GM19099 (cell line): ENCODE data around the gene CNPY4.

ENCODE experiments used
- POLR2A ChIP-seq: IDR thresholded peaks from 3 replicates; pipeline ENCODE4 v1.6.1; 2011; ENCODE audit warnings: low read depth; ENCODE audit not compliant: insufficient read length; ENCODE audit errors: extremely low read depth

CNPY4 gene

DNA sequence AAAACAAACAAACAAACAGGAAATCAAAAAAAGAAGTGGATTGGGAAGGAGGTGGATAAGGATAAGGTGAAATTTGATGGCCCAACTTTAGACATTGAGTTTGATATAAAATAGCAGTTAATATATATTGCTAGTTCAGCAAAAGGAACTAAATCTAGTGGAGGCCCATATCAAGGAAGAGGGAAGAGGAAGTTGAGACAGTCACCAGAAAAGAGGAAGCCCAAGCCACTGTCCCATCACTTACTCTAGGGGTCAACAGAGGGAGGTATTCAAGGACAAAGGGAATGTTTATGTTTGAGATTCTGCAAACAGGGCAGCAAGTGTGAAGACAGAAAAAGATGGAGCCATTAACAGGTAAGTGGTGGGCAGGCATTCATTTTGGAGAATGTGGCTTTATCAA, 33.0 kb downstream of the CNPY4 start:
- no peak for TF ChIP-seq POLR2A

DNA sequence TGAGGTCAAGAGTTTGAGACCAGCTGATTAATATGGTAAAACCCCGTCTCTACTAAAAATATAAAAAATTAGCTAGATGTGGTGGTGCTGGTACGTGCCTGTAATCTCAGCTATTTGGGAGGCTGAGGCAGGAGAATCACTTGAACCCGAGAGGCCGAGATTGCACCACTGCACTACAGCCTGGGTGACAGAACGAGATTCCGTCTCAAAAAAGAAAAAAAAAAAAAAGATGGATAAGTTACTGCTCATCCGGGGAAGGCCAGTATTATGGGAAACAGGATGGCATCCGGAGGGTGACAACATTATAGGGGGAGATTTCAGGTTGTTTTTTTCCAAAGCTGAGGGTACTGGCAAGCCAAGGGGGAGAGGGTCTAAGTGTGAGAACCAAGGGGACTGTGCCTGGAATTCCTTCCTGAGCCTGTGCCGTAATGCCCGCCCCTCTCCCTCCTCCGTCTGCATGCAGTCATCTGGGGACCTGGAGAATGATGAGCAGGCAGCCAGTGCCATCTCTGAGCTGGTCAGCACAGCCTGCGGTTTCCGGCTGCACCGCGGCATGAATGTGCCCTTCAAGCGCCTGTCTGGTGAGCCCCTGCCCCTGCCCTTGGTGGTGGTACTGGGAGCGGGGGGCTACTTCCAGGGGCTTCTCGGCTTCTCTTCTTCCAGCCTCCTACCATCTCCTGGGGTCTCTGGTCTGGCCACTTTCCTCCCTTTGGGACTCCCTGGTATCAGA, 33.7 kb downstream of the CNPY4 start:
- TF ChIP-seq POLR2A, result no peak

DNA sequence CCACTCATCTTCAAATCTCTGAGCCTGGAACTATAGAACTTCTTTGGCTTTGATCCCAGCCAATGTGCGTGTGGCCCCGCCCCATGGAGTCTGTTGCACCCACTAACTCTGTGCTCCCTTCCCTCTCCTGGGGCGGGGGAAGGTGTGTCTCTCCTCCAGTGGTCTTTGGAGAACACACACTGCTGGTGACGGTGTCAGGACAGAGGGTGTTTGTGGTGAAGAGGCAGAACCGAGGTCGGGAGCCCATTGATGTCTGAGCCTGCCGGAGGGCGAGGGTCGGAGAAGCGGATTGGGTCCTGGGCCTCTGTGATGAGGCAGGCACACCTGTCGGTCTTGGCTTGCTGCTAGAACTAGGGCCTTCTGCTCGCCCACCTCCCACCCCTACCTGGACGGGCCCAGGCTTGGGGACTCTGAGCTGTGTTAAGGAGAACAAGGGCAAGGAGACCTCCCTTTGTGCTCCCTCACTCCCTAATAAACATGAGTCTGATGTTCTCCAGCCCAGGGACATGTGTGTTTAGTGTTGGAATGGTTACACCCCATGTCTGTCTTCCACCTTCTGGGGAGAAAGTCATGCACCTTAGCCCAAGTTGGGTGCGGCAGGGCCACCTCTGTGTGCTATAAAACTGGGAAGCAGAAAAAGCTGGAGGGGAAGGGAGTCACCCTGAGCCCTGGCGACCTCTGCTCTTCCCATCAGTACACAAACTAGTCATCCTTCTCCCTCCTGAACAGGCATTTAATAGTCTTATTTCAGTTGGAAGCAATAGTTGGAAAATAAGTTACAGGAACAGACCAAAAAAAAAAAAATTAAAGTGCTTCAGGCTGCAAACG, 34.5 kb downstream of the CNPY4 start:
- no peak for TF ChIP-seq POLR2A

DNA sequence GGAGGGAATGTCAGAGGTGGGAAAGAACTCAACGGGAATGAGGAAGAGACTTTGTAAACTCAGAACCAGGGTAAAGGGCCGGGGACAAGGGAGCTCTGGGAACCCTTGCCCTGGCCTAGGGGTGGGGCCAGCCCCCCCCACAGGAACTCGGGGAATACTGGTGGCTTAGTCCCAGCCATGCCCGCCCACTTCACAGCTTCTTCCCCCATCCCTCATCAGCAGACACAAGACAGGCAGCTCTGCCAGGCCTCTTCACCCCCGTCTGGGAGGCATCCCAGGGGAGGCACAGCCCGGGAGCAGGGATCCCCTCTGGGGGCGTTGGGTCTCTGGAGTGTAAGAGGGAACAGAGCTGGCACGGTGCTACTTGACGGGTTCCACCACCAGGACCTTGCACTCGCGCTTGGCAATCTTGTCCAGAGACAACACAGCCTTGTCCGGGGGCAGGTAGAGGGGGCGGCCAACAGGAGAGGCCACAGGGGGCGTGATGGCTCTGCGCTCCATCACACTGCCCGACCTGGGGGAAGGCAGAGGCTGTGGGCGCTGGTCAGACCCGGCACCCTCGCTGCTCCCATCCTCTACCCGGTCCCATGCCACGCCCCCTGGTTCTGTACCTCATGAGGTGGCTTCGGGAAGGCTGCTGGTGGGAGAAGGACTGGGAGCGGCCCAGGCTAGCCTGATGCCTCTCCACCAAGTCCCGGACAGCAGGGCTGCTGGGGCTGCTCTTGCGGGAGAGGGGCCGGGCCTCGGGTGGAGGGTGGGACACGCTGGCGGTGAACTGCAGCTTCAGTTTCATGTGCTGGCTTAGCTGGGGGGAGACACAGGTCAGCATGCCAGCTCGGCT, 35.4 kb downstream of the CNPY4 start:
- no peak for TF ChIP-seq POLR2A

DNA sequence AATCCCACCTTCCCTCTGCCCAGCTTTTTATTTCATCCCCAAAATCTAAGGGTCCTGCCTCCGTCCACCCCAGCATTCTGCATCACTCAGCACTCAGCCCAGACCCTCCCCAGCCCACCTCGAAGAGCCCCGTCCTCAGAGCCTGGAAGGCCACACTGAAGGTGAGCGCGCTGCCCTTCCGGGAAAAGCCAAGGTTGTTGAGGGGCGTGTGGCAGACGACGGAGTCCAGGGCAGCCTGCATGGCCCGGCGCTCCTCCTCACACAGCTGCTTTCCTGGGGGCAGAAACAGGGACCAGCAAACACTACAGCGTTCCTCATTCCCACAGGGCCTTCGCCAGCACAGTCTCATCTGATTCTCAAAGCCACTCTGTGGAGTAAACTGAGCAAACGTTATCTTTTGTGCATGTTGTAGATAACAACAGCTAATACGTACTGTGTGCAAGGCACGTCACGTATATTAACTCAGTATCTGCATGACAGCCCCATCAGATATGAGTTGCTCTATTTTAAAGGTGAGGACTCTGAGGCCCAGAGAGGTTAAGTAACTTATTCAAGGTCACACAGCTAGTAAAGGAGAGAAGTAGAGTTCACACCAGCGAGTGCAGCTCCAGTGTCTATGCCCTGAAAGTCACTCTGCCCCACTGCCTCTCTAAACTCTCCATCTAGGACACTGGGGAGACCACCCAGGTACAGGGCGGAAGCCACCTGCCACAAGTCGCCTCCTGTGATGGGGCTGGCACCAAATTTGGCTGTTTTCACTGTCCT, 36.3 kb downstream of the CNPY4 start:
- no peak for TF ChIP-seq POLR2A

DNA sequence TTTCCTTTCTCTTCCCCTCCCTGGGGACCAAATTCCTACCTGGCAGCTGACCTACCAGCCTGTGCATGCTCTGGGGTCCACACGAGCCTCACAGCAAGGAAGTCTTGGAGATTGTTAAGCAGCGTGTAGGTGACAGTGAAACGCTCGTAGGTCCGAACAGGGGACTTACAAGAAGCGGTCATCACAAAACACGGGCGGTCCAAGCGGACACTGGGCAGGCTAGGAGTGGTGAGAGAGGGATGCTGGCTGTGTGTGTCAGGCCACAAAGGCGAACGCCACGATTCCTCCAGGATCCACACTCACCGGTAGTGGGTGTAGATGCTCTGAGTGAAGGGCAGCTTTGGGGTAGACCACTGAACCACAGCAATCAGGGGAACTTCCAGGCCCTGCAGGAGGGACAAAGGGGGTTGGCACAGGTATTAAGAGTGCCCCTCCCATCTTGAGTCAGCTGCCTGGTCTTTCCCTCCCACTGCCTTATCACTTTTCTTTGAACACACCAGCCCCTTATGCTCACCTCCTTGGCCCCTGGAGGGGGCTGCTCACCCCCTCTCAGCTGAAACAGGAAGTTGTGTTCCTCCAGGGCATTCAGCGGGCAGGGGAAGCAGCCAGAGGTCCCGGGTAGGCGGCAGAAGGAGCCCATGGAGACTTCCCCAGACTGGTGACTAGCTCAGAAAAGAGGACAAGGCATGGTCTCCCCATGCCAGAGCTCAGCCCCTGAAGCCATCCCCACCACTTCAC, 37.1 kb downstream of the CNPY4 start:
- no peak for TF ChIP-seq POLR2A

DNA sequence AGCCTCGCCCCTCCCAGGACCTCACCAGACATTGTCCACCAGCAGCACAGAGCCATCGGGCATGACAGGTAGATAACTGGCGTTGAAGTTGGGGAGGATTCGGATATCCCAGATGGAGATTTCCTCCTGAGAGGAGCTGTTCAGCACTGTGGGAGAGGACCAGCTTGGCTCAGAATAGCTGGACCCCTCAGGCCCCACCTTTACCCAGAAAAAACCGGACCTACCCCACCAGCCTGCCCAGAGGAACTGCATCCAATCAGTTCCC, 37.6 kb downstream of the CNPY4 start:
- TF ChIP-seq POLR2A, result no peak

DNA sequence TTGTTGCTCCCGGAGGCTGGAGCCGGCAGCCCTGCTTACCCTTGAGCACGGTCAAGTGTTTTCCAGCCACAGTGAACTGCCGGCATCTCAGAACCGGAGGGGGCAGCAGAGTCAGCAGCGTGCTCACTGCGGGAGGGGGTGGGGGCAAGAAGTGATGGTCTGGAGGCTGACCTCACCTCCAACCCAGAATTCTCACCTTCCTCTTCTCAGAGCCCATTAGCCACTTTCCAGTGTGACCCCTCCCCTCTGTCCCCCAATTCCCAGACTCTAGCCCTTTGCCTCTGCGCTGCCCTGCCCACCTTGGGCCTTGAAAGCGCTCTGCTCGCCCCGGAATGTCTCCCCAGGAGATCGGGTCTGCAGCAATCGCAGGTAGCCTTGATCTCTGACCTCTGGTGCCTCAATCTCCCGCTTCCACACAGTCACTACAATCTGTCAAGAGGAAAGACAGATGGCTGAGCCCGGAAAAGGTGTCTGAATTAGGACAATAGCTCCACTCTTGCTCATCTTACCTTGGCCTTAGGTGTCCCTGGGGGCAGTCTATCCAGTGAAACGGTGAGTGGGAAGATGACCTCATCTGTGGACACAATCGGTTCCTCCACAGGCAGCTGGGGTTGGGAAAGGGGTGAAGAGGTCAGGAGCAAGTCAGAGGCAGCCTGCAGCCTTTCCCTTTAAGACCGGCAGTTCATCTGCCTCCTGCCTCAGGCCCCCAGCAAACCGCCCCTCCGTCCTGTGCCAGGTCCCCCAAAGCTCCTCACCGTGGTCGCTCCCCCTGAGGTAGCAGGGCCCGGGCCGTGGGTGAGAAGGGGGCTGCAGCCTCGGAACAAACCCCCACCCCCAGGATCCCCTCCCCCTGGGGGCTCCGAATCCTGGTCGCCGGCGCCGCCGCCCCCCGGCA, 38.1 kb downstream of the CNPY4 start:
- TF ChIP-seq POLR2A, result no peak

DNA sequence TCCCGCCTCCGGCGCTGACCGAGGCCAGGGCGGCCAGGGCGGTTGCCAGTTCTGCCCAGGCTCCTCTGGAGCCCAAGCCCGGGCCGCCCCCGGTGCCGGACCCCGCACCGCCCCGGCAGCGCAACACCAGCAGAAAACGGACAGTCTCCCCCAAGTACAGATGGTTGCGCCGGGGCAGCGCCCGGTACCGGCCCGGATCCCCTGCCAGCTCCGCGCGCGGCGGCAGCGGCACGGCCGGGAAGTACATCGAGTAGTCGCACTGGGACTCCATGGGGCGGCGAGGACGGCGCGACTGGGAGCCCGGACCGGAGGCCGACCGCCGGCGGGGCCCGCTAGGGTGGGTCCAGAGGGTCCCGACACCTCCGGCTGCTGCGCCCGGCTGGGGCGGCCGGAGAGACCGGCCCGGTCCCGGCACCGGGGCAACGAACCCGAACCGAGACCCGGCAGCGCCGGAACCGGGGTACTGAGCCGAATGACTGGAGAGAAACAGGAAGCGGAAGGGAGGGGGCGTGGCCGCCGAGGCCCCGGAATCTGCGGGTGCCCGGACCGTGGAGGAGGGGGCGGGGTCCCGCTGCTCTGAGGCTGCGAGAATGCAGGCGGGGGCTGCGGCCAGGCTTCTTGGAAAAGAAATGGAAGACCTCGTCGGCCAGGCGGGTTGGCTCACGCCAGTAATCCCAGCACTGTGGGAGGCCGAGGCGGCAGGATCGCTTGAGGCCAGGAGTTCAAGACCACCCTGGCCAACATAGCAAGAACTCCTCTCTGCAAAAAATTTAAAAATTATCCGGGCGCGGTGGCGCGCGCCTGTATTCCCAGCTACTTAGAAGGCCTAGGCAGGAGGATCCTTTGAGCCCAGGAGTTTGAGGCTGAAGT, 39.0 kb downstream of the CNPY4 start, which contains the start of gene TRAPPC14:
Gene TRAPPC14, minus strand, starts transcription at position 495 of the 870 bp plus-strand sequence. Its CDS starts 224 bp downstream, at position 271.
- TF ChIP-seq POLR2A, result peak; percentile 78

DNA sequence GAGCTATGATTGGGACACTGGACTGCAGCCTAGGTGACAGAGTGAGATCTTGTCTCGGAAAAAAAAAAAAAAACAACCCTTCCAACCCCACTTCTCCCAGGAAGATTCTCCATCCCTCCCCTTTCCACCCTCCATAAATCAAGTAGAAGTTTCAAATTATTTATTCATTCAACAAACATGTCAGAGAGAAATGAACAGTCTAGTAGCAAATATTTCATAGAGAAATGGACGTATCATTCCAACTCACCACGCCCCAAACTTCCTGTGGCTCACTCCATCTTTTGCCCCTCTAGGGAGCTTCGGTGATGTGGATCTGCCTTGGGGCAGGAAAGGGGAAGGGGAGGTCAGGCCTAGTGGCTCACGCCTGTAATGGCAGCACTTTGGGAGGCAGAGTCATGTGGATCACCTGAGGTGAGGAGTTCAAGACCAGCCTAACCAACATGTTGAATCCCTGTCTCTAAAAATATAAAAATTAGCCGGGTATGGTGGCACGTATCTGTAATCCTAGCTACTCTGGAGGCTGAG, 39.7 kb downstream of the CNPY4 start:
- TF ChIP-seq POLR2A, result no peak

DNA sequence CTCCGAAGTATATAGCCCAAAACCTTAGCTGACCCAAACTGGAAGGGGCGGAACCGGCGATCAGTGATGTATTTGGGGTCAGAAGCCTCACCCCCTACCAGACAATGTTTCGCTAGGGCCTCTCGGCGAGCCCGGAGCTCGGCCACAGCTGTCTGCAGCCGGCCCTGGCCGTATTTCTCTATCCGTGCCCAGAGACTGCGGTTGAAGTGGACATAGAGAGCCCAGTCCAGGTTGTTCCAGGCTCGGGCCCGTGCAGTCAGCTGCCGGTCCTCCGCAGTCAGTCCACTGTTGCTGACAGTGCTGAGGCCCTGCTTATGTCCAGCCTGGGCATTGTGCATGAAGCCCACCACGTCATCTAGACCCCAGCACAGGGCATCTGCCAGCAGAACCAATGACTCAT, 40.6 kb downstream of the CNPY4 start:
- no peak for TF ChIP-seq POLR2A

DNA sequence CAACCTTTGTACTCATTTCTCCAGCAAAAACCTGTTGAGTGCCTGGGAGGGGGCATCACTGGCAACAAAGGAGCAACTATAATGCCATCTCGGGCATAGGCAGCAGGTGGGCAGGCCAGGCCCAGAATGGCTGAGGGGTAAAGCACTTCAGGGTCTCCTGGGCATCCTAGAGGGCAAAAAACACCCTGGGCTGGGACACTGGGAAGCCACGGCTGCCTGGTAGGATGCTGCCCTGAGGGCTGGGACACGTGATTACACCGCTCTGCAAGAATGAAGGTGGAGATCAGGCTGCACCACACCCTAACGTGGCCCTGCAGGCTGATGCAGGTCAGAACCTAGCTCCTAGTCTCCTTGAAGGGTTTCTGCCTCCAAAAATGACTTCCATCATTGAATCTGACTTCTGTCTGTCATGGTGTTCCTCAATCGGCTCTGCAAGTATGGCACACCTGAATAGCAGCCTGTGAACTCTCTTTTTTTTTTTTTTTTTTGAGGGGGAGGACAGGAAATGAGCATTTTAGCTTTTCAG, 43.6 kb downstream of the CNPY4 start:
- TF ChIP-seq POLR2A, result no peak
